HG03135 (cell line): ENCODE data around the gene EPHB1.

ENCODE experiments used
- ATAC-seq: cut with Tn5 transposase; IDR thresholded peaks from one replicate; pipeline ENCODE4 v1.9.1; 2021; ENCODE audit warnings: mild to moderate bottlenecking, moderate library complexity; ENCODE audit not compliant: unreplicated experiment

EPHB1 gene

DNA sequence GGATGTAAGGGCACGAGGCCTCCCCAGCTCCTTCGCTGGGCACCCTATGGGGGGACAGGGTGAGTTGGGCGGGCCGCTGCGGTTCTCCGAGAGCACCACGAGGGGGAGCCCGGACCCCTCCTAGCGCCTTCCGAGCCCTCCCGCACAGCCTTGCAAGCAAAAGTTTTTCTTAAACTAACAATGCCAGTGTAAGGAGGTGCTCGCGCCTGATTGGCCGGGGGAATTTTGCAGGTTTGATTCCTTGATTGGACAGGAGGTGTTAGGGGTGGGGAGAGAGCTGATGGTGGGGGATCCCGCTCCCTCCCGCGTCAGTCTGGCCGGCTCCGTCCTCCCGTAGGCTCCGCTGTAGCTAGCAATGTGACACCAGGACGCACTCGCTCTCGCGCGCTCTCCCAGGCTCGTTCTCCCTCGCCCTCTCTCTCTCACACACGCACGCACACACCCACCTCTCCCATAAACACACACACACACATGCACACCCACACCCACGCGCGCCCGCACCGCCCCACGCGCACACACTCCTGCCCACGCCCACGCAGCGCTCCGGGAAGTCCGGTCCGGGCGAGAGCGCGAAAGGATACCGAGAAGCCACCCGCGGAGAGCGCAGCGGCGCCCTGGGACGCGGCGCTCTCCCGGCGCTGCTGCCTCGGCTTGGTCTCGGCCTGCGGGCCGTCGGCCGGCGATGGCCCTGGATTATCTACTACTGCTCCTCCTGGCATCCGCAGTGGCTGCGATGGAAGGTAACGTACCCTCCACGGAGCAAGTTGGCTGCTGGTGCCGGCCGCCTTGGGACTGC, at the start of gene EPHB1:
TSS of gene EPHB1 (plus strand) at position 311 of the 796 bp plus-strand sequence.
- ATAC-seq = peak; percentile 82

DNA sequence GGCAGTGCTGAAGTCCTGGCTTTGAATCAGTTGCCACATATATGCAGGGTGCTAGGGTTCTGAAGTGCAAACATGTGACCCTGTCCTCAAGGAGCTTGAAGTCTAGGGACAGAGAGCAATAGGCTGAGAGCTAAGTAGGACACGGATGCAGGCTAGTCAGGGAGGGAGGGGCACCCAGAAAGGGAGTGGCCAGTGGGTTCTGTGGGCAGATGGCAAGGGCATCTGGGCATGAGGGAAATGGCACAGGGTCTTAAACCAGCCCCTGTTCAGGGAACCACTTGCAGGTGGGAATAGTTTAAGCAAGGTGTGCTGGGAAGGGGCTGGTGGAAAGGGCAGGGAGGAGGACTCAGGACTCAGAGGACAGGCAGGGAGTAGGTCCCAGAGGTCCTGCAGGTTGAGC, 46.4 kb upstream of the EPHB1 start:
- ATAC-seq = no peak

DNA sequence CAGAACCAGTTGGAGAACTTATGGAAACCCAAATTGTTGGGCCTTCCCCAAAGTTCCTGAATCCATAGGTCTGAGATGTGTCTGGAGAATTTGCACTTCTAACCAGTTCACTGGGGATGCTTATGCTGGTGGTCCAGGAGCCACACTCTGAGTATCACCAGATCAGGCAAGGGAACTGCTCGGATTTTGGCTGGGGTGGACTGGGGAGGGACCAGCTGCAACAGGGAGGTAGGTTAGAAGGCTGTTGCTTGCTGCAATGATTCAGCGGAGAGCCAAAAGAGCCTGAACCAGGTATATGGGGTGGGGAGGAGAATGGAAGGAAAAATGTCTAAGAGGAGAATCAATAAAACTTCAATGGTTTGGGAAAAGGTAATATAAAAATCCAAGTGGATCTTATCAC, 45.9 kb upstream of the EPHB1 start:
- no peak for ATAC-seq

DNA sequence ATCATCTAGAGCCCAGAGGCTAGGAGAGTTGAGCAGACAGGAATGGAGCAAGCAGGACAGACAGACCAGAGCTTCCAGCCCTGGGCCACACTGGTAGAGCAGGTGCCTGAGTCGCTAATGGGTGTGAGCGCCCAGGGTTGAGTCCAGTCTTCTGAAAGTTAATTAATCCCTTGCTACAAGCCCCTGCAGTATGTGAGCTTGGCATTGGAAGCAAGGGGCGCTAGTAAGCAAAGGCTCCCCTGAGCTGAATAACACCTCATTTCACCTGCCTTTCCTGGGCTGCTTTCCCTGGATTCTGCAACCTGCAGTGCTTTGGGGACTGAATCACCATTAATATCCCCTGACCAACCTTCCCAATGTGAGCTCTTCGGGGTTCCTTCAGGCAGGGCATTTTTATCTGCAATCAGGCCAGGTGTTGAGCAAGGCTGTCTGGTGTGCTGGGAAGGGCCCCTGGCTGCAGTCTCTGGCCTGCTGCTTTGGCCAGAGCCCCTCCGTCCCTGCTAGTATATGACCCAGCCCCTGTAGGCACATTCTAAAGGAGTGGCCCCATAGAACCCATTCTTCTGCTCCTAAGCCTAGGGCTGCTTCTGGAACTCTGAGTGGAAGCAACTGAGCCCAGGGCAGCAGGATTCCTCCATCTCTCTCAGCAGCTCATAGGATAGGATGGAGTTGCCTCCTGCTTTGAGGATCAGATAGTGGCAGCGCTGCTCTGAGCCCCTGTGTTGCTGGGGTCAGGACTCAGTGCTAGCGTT, 45.1 kb upstream of the EPHB1 start:
- no peak for ATAC-seq

DNA sequence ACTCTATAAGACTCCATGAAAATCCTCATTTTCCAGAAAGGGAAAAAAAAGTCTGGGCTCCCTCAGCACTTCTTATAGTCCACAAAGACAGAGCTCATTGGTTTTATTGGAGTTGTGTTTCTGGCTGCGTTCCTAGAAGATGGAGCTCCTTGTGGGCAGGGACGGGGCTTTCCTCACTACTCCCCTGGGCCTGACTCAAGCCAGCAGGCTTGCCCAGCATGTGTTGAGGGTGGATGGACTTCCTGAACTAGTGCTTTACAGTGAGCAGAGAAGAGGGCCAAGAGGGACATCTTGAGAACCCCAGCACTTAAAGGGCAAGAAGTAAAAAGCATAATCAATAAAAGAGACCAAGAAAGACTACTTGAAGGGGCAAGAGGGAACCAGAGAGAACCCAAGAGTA, 43.2 kb upstream of the EPHB1 start:
- ATAC-seq = no peak

DNA sequence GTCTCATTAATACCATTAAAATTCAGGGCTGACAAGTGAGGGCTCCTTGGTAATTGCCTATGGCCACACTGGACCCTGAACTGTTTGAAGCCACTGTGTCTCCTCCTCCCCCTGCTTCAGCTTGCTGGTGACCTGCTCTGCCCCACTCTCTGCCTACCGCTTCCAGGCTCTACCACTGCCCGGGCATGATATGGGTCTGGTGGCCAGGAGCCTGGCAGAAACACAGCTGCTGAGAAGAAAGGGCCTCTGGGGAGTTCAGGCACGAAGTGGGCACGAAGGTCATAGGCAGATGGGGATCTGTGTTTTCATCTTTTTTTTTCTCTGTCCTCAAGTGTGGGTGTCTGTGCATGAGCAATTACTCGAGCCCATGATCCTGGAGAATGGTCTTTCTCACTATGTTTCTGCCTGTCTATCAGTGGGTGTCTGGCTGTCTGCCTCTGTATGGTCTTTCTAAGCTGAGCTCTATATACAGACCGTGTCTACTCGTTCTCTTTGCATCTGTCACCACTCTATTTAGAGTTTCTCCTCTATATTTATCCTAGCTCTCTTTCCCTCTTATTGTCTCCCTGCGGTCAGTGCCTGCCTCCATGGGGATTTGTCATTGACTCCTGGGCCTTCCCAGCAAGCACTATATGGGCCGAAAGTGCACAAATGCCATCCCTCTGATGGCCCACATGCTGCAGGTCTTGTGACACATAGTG, 42.1 kb upstream of the EPHB1 start:
- ATAC-seq = no peak

DNA sequence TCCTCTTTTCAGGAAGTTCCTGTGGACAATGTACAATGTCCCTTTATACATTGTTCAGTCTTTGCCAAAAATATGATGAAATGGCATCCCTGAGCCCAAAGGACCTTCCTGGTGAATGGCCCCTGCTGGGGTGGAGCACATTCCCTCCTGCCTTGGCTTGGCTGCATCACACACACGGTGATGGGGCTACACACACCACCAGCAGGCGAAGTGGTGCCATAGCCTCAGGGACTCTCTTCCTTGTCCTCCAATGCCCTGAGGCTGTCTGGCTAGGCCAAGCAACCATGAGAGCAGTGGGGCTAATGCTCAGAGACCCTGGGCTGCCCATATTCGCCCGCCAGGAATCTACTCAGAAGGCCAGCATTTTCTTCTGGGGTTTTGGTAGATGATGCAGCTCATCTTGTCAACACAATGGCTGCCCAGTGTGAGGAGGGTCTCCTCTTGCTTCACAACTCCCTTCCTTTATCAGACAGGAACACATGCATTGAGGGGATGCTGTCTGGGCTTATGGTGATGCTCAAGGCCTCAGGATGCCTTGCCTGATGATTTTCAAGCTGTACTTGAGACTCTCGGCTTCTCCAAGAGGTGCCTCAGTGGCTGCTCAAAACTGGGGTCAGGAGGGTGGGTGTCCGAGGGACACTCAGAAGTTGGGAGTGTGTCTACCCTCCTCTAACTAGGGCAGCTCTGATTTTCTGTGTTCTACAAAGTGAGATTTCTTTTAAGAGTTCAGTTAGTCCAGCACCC, 40.9 kb upstream of the EPHB1 start:
- no peak for ATAC-seq

DNA sequence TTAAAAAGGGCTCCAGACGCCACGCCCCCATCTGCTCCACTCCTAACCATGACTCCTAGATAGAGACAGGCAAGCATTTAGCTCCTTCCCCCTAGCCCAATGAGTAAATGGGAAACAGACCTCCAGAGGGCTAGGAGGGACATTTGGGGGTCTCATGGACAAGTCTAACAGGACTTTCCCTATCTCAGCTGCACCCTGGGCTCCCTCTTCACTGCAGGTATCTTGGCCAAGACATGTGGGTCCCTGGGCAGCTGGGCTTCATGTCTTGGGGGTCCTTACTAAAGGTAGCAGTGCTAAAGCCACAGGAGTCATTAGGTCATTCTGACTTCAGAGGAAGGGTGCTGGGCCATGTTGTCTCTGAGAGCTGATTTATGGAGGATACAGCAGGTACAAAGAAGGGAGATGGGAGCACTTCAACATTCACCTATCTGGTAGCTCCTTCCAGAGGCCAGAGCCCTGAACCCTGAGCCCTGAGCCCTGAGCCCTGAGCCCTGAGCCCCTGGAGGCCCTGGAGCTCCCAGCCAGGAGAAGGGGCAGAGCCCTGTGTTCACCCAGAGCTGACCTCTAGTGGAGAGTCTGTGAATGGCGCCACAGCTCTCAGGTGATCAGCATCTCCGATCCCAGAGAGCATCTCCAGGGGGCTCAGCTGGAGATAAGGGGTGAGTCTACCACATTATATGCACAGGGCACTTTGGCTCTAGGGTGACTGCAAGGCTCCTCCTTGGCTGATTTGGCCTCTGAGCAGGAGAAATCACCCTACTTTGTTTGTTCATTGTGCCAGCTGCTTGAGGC, 40.1 kb upstream of the EPHB1 start:
- peak; percentile 80 for ATAC-seq

DNA sequence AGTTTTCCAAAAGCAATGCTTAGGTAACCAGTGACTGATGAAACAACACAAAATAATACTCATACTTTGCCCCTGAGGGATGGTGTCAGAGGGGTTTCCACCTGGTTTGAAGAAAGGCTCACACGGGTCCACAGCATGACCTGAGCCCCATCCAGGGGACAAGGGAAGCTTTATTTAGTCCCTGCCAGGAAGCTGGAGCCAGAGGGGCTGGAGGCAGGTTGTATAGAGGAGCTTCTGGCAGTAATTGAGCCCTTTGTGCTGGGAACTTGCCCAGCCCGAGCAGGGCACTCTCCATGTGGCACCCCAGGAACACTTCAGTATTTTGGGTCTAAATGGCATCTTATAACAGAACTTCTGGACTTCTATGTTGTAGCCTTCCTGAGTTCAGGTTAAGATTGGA, 39.2 kb upstream of the EPHB1 start:
- ATAC-seq = no peak

DNA sequence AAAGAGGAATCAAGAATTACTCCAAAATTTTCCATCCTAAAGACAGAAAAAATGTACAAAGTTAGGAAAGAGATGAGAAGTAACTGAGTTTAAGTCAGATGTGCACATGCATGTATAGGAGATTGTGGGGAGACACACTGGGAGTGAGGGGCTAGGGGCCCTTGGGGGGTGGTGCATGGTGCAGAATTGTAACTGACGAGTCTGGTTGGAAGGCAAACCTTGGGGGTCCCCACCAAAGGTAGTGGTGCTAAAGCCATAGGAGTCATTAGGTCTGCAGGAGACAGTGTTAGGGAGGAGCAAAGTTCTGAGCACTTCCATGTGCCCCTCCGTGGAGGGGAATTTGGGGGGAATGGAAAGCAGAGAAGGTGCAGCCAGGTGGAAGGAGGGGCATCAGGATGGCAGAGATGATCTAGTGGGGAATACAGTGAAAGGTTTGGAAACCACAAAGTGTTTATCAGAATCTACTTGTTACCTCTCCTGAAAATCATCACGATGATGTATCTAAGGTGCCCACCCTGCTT, 37.5 kb upstream of the EPHB1 start:
- ATAC-seq = no peak

DNA sequence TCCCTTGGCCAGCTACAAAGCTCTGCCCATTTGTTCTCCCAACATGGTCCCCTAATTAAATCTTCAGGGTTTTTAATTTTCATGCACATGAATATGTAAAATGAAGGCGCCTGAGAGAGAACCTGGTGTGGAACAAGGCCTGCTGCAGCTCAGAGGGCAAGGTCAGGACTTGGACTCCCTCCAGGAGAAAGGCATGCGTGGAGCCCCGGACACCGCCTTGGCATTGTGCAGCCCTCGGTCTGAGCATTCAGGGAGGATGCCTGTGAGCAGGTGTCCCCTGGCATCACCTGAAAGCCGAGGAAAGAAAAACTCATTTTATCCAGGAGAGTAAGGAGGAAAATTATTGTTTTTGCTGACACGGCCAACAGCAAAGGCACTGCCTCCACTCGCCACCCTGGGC, 33.8 kb upstream of the EPHB1 start:
- no peak for ATAC-seq

DNA sequence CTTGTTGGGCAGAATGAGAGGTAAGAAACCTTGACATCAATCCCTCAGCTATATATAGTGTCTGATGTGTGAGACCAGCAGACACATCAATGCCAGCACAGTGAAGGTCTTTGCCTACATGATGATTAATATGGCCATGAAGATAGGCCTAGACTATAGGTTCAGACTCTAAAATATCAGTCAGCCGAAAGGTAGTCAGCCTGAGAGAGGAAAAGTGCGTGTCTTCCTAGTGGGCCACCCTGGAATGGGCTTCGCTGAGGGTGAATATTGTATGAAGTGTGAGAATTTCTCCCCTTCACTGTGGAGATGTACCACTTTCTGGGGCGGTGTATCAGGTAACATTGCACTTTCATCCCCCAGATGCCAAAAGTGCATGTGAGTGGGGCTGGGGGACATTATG, 33.0 kb upstream of the EPHB1 start:
- no peak for ATAC-seq

DNA sequence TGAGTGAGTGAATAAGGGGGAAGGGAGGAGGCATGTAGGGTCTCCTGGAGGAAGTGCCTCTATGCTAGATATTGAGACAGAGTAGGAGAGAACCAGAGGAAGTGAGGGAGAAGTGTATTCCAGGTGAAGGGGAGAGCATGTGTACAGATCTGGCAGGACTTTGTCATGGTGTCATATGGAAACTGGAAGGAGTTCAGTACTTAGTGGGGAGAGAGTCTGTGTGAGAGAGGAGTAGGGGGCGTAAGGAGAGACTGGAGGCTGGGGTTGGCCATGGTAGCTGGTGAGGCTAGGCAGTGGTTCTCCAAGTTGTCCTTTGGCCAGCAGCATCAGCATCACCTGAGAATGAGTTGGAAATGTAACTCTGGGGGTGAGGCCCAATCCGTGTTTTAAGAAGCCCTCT, 29.6 kb upstream of the EPHB1 start:
- ATAC-seq = no peak

DNA sequence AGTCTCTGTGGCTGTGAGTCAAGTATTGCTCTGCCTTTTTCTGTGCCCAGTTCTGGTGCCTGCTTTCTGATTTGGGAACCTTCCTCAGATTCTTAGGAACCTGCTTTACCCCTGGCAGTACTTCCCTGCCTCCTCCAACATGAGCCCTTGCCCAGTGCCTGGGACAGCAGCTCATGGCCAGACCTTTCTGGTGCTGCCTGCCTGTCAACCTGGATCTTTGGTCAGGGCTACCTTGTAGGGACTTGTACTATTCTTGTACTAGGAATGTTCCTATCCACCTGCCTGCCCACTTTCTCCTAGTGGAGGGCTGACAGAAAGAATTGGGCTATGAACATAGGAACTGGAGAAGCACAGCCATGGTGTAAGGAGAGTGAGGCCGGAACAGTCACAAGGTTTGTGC, 28.8 kb upstream of the EPHB1 start:
- no peak for ATAC-seq

DNA sequence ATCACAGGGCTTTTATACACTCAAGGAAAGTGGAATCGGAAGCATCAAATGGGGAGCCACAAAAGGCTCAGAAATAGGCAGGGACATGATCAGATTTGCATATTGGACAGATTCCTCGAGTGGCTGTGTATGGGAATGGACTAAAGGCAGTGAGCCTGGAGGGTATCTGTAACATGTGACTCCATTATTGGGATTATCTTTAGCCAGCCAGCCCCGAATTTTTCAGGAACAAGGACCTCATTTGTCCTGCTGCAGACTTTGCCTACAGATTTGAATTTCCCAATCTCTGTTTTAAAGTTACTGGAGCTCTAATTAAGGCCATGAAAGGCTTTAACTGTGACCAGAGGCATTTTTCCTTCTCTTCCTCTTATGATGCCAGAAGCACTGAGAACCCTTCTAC, 26.9 kb upstream of the EPHB1 start:
- ATAC-seq = no peak

DNA sequence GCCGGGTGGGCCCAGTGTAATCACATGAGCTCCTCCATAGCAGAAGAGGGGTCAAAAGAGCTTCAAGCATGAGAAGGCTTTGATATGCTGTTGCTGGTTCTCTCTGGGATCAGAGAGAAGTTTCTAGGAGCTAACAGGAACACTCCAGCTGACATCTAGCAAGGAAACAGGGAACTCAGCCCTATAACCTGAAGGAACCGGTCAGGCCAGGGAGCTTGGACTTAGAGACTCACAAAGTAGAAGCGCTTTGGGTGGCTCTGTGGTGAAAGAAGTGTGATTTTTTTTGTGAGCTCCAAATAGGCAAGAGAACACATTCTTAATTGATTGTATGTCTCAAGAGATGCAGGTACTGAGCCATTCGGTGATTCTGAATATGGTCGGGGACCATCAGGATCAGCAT, 26.2 kb upstream of the EPHB1 start:
- no peak for ATAC-seq

DNA sequence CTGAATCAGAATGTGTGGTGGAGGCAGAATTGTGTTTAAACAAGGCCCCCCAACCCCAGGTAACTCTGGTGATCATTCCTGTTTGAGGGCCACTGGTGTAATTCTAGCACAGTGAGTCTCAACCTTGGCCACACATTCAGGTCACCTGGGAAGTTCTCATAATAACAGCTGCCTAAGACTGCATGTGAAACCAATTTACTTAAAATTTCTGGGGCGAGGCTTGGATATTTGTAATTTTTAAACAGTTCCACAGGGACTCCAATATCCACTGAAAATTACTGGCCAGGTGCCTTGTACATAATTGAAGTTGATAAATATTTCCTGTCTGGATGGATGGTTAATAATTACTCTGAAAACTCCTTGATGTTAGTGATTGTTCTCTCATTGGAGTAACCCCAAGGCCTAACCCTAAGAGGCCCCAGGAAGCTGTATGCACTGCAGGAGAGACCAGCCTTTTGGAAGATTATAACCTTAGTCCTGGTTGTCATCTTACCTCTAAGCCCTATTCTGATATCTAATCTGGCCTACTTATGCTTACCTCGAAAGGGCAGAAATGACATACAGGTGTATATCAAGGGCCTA, 25.7 kb upstream of the EPHB1 start:
- ATAC-seq = no peak

DNA sequence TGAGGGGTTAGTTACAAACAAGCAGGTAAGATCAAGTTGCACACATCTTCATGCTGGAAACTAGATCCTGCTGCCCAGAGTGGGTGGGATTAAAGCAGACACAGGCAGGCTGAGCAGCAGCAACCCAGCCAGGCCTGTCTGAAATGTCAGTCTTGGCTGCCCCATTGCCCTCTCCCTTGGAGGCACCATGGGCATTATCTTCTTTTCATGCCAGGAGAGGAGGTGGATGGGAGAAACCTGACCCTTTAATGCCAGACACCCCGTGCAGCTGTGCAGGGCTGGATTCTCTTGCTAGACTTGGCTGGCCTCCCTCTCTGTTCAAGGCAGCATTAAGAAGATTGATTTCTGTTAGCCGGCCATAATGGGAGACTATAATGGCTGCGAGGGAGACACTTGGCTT, 23.0 kb upstream of the EPHB1 start:
- ATAC-seq = no peak

DNA sequence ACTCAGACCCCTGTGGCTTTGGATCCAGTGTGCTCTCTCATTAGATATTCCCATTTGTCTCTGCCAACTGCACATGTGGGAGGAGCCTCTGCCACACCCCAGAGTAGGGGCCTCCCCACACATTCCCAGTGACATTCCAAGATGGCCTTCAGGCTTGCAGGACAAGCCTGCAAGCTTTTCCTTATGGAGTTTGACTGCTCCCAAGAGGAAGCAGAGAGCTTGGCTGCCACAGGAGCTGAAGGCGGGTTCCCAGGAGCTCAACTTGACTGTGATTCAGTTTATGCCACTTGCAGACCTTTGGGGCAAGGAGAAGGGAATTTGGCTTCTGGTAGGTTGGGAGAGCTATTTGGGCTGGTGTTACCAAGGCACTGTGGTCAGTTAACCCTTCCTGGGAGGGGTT, 22.5 kb upstream of the EPHB1 start:
- ATAC-seq = no peak

DNA sequence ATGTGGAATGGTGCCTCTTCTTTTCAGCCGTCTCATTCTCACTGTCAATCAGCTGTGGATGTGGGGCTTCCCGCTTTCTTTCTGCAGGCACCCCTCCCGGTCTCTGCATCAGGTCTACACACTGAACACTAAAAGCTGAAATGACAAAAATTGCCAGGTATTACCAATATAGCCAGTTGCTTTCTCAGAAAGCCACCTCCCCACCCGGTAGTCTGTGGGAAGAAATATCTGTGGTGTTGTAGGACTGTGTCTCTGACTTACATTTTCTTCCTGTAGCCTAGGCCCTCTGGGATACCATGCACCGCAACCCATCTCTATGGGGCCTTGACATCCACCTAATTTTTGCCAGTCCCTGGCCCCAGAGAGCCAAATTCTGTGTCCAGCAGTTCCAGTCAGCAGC, 19.2 kb upstream of the EPHB1 start:
- no peak for ATAC-seq
